HTERT RPE-1 (cell line): ENCODE data around the gene ATG9B.
"Not testable (repeated sequence)": the region's sequence is repeated elsewhere in the genome, so short reads cannot be mapped to it uniquely, and the experiment has no call there.

Source experiments
- in situ Hi-C: fragments of 300-500 bp; cut with MboI; formaldehyde crosslinking; loops from 4 replicates; pipeline ENCODE4 v1.14.3; 2020; ENCODE audit warnings: low sequenced_read_pairs

The ATG9B gene

DNA sequence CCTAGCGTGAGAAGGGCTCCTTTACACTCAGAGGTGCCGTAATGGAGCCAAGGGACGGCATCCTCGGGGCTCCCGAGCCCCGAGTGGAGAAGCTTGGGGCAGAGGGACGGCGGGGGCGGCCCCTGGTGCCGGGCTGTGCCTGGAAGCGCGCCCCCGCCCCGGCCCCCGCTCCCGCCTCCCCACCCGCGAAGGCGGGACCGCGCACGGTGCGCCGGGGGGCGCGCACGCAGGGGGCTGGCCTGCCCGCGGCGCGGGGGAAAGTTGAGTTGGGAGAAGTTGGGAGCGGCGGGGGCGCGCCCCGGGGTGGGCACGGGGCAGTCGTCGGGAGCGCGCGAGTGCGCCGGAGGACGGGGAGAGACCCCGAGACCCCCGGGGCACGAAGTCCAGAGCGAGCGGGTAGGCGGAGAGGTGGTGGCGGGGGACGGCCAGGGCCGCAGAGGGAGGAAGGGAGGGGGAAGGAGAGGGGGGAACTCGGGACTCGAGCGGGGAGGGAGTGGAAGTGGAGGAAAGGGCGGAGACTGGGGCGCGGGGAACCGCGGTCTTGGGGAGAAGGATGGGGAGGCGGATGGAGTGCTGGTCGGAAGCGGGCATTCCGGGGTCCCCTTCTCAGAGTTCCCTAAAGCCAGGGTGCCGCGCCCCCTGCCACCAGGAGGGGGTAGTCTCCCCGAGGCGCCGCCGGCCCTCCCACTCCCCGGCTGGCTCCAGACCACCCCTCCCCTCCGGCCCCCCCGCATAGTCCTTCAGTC, 35.2 kb upstream of the ATG9B start, which contains the start of gene SLC4A2:
Gene SLC4A2, plus strand, starts transcription at position 223 of the 746 bp plus-strand sequence. CDS start 2,399 bp downstream, outside the sequence.
- in situ Hi-C loops, result no loop called here

DNA sequence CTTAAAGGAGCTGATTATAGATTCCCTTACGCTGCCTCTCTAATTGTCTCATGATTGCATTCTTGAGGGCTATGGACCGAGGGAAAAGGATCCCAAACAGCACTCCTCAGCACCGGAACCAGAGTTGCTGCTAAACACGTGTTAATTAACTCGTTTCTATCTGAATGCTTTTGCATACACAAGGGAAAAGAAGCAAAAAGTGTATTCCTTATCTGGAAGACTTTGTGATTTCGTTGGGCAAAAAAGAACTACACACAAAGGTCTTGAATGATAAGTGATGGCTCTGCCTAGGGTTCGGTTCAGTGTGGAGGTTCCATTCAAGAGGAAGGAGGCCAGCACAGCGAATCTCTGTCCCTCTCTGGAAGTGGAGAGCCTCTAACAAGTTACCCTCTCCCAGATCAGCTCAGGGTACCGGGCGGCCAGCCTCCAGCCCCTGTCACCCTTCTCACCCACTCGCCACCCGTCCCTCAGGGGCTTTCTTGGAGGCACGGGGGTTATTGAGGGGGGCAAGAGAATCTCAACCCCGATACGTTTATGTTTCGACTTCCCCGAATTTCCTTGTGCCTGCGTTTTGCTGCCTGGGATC, 34.6 kb upstream of the ATG9B start:
- in situ Hi-C loops, result no loop called here

DNA sequence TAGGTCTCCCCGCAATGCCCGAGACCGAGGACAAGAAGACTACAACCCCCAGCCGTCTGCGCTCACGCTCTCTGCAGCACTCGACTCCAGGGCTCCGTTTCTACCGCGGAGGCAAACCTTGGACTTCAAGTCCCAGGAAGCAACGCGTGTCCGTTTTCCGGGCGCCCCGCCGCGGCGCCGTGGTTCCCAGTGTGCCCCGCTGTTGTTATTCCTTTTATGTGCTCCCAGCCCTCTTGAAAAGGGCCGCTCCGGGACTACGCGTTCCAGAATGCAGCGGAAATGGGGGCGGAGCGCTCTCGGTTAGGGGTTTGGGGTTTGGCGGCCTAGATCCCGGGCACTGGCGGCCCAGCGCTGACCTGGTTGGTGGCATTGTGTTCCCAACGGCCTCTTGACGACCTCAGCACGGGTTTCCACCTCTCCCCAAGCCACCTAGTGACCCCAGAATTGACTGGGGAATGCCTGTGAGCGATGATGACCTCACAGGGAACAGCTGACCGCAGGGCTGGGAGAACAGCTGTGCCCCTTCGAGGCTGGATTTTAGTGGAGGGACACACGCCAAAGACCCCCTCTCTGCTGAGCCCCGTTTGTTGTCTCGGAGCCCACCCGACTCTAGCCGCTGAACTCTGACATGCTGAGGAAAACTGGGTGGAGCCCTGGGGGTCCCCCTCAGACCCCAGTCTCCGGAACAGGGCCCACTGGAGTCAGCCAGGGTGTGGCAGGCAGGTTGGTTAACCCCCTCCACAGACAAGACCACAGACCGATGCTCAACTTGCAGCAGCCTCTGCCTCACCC, 33.9 kb upstream of the ATG9B start:
- in situ Hi-C loops, result no loop called here

DNA sequence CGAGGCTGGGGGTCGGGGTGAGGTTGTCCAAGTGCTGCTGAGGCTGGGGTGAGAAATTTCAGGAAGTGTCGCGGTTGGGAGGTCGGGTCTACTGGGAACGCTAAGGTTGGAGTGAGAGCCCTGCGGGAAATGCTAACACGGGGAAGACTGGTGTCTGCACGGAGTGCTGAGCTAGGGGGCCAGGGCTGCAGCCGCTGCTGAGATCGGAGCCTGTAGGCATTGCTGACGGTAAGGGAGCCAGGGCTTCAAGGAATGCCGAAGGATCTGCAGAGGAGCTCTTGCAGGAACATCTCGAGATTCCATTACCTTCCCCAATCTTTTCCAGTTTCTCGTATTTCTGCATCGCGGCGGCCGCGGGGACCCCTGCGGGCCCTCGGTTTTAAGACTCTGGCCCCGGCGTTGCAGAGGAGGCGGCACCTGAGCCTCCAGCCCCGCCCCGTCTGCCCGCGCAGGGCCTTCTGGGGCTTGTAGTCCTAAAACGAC, 33.3 kb upstream of the ATG9B start, which contains the start of gene CDK5:
Gene CDK5, minus strand, starts transcription at position 392 of the 483 bp plus-strand sequence. Its CDS starts 49 bp downstream, at position 343.
- in situ Hi-C loops, result no loop called here

DNA sequence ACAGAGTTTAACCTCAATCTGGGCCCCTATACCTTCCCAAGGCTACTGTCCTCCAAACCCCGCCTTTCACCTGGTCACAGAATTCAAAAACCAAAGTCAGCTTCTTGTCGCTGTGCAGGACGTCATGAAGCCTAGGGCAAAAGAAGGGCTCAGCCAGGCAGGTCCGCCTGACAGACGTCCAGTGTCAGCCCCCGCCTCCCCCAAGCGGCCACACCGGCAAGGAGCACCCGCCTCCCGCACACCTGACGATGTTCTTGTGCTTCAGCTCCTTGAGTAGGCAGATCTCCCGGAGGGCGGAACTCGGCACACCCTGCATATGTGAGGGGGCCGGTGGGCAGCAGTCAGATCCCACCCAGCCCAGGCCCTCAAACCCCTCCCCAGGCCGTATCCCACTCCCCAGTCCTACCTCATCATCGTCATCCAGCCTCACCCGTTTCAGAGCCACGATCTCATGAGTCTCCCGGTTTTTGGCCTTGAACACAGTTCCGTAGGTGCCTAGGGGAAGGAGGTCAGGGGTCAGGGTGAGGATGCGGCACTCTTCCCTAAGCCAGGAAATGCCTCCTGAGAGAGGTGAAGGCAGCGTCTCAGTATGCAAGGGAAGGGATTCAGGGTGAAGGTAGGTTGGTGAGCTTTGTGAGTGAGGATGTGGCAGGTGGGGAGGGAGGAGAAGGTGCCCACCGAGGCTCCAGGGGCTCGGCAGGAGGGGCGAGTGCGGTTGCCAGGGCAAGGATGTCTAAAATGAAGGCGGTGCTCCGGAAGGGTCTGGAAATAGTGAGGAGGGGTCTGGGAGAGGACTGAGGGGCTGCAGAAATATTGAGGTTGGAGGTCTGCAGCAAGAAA, 32.6 kb upstream of the ATG9B start:
- in situ Hi-C loops, result no loop called here

DNA sequence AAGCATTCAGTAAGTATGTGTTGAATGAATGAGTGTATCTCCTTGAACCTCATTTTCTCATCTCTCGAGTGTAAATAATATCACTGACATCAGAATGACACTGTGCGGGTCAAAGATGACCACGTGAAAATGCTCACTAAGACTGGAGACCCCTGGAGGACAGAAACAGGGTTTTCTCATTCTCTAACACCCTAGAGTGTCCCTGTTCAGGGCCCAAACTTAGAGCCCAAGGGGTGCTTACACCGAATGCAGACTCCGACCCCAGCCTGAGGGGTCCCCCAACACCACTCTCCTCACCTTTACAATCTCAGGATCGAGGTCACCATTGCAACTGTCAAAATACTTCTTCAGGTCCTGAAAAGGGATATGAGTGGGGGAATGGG, 32.0 kb upstream of the ATG9B start:
- in situ Hi-C loops, result no loop called here

DNA sequence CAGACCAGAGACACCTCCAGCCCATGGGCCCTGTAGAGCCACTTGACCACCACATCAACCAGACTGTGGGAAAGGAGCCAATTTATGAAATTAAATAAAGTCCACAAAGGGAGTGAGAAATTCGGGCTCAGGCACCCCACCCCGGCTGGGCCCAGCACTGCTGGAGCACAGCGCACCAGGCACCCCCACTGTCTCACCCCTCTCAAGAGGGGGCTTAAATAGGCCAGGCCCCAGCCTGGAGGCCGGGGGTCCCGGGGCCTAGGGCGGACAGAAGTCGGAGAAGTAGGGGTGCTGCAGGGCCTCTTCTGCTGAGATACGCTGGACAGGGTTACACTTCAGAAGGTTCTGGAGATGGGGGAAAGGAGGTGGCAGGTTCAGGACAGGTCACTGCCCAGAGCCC, 29.5 kb upstream of the ATG9B start:
- in situ Hi-C loops, result no loop called here

DNA sequence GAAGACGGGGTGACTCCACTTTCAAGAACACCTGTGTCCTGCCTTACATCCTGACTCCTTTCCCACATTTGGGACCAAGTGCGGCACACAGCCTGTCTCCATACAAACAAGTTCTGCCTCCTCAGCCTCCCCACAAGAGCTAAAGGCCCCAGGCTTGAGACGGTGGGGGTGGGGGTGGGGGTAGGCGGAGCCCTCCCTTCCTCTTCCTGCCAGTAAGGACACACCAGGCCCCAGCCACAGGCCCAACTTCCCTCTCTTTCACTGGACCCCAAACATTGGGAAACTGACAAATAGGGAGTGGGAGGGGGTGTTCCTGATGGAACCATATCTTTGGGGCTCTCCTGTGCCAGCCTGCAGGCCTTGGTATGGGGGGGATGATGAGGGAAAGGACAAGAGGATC, 28.8 kb upstream of the ATG9B start:
- in situ Hi-C loops, result no loop called here

DNA sequence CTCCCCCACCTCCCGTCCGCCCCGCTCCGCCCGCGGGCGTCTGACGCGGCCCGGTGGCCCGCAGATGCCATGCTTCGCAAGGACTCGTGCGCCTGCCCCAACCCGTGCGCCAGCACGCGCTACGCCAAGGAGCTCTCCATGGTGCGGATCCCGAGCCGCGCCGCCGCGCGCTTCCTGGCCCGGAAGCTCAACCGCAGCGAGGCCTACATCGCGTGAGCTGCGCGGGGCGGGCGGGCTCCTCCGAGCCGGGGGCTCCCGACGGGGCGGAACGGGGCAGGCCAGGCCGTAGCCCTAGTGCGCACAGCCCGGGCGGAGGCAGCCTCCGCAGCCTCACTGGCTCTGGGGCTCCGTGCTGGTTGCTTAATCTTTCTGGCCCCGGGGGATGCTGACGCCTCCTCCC, 26.8 kb upstream of the ATG9B start:
- in situ Hi-C loops, result no loop called here

DNA sequence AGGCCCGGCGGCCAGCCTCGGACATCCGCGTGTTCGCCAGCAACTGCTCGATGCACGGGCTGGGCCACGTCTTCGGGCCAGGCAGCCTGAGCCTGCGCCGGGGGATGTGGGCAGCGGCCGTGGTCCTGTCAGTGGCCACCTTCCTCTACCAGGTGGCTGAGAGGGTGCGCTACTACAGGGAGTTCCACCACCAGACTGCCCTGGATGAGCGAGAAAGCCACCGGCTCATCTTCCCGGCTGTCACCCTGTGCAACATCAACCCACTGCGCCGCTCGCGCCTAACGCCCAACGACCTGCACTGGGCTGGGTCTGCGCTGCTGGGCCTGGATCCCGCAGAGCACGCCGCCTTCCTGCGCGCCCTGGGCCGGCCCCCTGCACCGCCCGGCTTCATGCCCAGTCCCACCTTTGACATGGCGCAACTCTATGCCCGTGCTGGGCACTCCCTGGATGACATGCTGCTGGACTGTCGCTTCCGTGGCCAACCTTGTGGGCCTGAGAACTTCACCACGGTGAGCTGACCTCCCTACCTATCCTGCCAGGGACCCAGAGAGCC, 24.7 kb upstream of the ATG9B start:
- in situ Hi-C loops, result no loop called here

DNA sequence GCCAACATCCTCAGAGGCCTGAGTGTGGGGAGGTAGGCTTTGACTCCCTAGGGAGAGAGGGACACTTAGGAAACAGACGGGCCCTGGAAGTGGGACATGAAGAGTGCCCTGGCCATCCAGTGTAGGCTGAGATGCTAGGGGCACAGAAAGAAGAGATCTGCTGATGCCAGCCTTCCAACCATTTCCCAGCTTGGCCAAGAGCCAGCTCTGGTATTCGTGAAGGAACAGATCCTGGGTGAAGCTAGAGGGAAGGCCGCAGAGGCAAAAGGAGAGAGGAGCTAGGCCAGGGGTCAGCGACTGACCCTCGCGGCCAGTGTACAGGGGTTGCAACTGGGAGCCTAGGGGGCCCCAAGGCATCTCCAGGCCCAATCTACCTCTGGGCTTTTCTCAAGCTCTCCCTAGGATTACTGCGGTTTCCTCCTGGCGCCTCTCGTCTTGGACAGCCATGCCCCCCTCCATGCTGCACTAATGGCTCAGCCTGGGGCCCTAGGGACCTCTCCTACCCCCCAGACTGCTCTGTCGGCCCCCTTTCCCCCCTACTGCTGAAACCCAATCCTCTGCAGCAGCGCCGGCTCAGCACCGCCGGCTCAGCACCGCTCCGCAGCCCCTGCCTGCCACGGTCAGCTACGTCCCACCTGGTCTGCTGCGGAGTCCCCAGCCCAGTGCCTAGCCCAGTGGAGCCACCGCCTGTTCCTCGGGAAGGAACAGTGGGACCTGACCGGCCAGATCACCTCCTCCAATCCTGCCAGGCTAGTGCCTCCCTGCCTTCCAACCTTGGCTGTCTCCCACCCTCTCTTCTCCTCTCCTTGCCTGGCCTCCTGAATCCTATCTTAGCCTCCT, 23.9 kb upstream of the ATG9B start, which contains the start of gene ASIC3:
Gene ASIC3, plus strand, starts transcription at position 556 of the 840 bp plus-strand sequence. CDS start 355 bp downstream, outside the sequence.
- in situ Hi-C loops, result no loop called here

DNA sequence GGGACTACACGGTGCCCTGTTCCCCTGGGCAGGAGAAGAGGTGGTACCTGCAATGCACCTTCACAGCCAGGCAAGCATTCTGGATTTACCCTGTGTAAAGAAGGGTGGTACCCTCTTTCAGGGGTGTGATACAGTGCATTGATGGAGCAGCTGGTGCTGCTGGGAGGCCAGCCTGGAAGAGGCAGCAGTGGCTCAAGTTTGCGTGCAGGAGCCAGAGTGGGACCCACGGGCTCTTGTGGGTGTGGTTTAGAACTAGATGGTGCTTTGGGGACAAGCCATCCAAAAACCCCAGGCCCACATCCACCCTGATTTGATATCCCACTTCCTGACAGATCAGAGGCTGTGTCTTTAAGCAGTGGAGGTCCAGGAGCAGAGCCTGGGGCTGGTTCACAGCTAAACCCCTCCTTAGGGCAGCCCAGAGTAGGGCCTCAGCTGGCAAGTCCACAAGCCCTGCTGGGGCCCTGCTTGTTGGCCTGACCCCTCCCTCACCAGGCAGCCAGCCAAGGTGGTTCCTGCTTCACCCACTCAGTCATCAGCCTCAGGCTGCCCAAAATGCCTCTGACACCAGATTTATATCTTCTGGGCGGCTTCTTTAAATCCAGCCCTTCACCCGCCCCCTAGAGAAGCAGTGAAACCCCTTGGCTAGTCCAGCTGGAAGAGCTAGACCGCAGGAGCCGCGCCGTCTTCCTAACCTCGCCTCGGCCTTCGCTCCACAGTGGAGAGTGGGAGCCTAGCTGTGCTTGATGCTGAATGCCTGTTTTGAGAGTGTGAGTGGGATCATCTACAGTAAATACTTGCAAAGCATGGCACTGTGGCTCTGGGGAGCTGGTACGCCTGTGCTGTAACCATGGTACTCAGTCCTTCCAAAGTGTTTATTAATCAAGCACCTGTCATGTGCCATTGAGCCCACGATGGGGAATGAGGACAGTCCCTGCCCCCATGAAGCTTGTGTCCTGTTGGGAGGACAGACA, 22.6 kb upstream of the ATG9B start:
- in situ Hi-C loops, result no loop called here

DNA sequence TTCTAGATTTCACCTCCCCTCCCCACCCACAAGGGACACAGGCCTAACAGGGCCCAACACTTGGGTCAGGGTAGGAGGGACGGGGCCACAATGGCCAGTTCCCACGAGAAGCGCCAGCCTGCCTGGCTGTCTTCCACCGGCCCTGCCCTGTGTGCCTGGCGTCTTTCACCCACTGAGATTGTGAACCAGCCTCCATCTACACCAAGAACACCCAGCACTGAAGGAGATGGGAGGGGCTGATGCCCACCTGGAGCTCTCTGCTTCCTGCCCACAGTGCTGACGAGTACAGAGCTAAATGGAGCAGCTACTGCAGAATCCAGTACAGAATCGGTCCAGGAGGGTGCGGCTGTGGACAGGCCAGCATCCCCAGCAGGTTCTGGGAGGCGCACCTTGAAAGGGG, 21.7 kb upstream of the ATG9B start:
- in situ Hi-C loops, result no loop called here

DNA sequence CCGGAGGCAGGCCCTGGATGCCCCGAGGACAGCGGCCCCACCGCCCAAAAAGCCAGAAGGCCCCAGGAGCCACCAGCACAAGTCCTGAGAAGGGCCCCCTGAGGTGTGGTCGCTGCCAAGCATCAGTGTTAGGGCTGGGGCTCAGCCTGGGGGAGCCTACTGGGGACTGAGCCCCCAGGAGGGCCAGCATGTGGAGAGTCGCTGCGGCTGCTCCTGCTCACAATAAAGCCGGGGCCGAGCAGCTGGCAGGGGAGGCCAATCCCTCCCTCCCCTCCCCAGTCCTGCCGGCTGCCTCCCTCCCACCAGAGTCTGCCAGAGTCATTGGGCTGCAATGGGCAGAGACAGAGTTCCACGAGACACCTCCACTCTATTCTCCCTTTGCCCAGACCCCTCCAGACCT, 21.0 kb upstream of the ATG9B start:
- in situ Hi-C loops, result no loop called here

DNA sequence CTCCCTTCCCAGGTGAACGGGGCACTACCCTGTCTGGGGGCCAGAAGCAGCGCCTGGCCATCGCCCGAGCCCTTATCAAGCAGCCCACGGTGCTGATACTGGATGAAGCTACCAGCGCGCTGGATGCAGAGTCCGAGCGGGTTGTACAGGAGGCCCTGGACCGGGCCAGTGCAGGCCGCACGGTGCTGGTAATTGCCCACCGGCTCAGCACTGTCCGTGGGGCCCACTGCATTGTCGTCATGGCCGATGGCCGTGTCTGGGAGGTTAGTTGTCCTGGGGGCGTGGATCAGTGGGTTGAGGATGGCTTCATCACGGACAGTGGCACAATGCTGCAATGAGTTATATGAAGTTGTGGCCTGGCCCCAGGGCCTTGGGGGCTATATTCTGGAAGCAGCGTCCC, 19.7 kb upstream of the ATG9B start:
- in situ Hi-C loops, result no loop called here

DNA sequence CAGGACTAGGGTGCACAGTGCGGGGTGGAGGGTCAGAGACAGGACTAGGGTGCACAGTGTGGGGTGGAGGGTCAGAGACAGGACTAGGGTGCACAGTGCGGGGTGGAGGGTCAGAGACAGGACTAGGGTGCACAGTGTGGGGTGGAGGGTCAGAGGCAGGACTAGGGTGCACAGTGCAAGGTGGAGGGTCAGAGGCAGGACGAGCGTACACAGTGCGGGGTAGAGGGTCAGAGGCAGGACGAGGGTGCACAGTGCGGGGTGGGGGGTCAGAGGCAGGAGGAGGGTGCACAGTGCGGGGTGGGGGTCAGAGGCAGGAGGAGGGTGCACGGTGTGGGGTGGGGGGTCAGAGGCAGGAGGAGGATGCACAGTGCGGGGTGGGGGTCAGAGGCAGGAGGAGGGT, 19.2 kb upstream of the ATG9B start:
- in situ Hi-C loops, result not testable (repeated sequence)

DNA sequence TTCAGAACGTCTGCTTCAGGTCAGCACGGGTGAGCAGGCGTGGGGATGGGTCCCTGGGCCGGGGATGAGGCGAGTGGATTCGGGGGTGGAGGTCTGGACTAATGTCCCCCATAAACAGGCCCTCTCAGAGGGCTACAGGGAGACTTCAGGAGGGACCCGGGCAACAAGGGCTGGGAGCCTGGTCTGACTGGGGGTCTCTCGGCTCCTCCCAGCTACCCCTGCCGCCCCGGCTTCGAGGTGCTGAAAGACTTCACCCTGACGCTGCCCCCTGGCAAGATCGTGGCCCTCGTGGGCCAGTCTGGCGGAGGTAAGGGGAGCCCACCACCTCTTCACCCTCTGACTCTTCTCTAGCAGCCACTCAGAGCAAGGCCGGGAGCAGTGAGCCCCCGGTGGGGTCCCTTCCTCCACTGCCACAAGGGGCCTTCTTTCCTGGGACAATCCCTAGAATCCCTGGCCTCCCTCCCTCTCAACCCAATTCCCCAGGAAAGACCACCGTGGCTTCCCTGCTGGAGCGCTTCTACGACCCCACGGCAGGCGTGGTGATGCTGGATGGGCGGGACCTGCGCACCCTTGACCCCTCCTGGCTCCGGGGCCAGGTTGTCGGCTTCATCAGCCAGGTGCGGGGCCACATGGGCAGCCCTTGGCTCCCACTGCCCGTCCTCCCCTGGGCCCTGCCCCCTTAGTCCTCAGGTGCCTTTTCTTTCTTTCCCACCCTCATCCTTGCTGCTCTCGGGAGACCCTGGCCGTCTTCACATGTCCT, 16.5 kb upstream of the ATG9B start:
- in situ Hi-C loops, result no loop called here
